ENCODE data around the gene NCOA7. TPM values are rescaled to one million over a fixed set of nuclear protein-coding genes. Genes with fewer than 3 reads are reported as not detected.
"Not testable (repeated sequence)": the region's sequence is repeated elsewhere in the genome, so short reads cannot be mapped to it uniquely, and the experiment has no call there.

The NCOA7 gene
- total RNA-seq, 6 experiments from 2014 or later: 27.1 to 29.3 (median 28.6) TPM

- Mint-ChIP-seq H3K9me3 (no peaks in the 10 kb centered on the region), H3K27ac (peak overlapping the region; percentile 55), H3K4me3 (0 out of 2 replicates have a peak overlapping the region, but pooled peaks have one; percentile 27), H3K27me3 (ENCODE audit: insufficient read depth) (peaks cover 2% of the 10 kb centered on the region; the same call in 1 of the 2 replicates), H3K4me1 (ENCODE audit: low read depth) (peaks cover 54% of the 10 kb centered on the region), H3K36me3 (ENCODE audit: low read depth) (no peaks in the 10 kb centered on the region)
- DNase-seq: peak; percentile 77
- TF ChIP-seq CTCF (IDR thresholded peaks at IDR 0.05): no peak
Observed at GRCh38 chr6:125950293-125950692, 159.5 kb downstream of the NCOA7 start.

- Mint-ChIP-seq H3K4me1 (ENCODE audit: low read depth) (peaks cover 50% of the 10 kb centered on the region), H3K27ac (peak overlapping the region; percentile 55)
- H3K36me3 Mint-ChIP-seq (ENCODE audit: low read depth); H3K27me3 Mint-ChIP-seq (ENCODE audit: insufficient read depth); H3K4me3 Mint-ChIP-seq; DNase-seq; H3K9me3 Mint-ChIP-seq: not testable (repeated sequence)
Observed at GRCh38 chr6:125950716-125951115, 160.0 kb downstream of the NCOA7 start.

- H3K27ac Mint-ChIP-seq: peak overlapping the region; percentile 5; the same call in 1 of the 2 replicates
- H3K9me3 Mint-ChIP-seq: no peaks in the 10 kb centered on the region
- TF ChIP-seq CTCF (IDR thresholded peaks at IDR 0.05): no peak
- peaks cover 2% of the 10 kb centered on the region; the same call in 1 of the 2 replicates for H3K27me3 Mint-ChIP-seq (ENCODE audit: insufficient read depth)
- no peak for DNase-seq
- no peaks in the 10 kb centered on the region for H3K36me3 Mint-ChIP-seq (ENCODE audit: low read depth)
- peaks cover 49% of the 10 kb centered on the region for H3K4me1 Mint-ChIP-seq (ENCODE audit: low read depth)
- H3K4me3 Mint-ChIP-seq: no peak overlapping the region
Observed at GRCh38 chr6:125951323-125951722, 160.6 kb downstream of the NCOA7 start.

GRCh38 chr6:125952764-125953501, 162.2 kb downstream of the NCOA7 start:
- H3K4me1 Mint-ChIP-seq (ENCODE audit: low read depth): peaks cover 34% of the 10 kb centered on the region
- no peaks in the 10 kb centered on the region; the same call in 1 of the 2 replicates for H3K27me3 Mint-ChIP-seq (ENCODE audit: insufficient read depth)
- no peak overlapping the region for H3K4me3 Mint-ChIP-seq
- H3K36me3 Mint-ChIP-seq (ENCODE audit: low read depth): no peaks in the 10 kb centered on the region
- peak; percentile 33 for DNase-seq
- TF ChIP-seq CTCF (IDR thresholded peaks at IDR 0.05): peak; percentile 77
- H3K9me3 Mint-ChIP-seq: no peaks in the 10 kb centered on the region
- H3K27ac Mint-ChIP-seq: no peak overlapping the region

GRCh38 chr6:125953502-125953875, 162.7 kb downstream of the NCOA7 start:
- H3K27me3 Mint-ChIP-seq (ENCODE audit: insufficient read depth): no peaks in the 10 kb centered on the region; the same call in 1 of the 2 replicates
- H3K4me1 Mint-ChIP-seq (ENCODE audit: low read depth): peaks cover 29% of the 10 kb centered on the region
- TF ChIP-seq CTCF (IDR thresholded peaks at IDR 0.05): no peak
- H3K36me3 Mint-ChIP-seq (ENCODE audit: low read depth): no peaks in the 10 kb centered on the region
- no peak overlapping the region for H3K4me3 Mint-ChIP-seq
- no peak for DNase-seq
- H3K27ac Mint-ChIP-seq: no peak overlapping the region
- H3K9me3 Mint-ChIP-seq: no peaks in the 10 kb centered on the region

GRCh38 chr6:125954735-125955339, 164.1 kb downstream of the NCOA7 start:
- no peaks in the 10 kb centered on the region; the same call in 1 of the 2 replicates for H3K27me3 Mint-ChIP-seq (ENCODE audit: insufficient read depth)
- no peak overlapping the region for H3K27ac Mint-ChIP-seq
- H3K4me1 Mint-ChIP-seq (ENCODE audit: low read depth): peaks cover 20% of the 10 kb centered on the region
- no peaks in the 10 kb centered on the region for H3K9me3 Mint-ChIP-seq
- no peak overlapping the region for H3K4me3 Mint-ChIP-seq
- no peak for TF ChIP-seq CTCF (IDR thresholded peaks at IDR 0.05)
- DNase-seq: no peak
- no peaks in the 10 kb centered on the region for H3K36me3 Mint-ChIP-seq (ENCODE audit: low read depth)

Data from HFFc6 (cell line).